Activated naive CD8-positive, alpha-beta T cell treated with anti-CD3 and anti-CD28 coated beads, Interleukin-2, amount 50 U/mL, for 24 hours (primary cell): ENCODE data around the gene TNNC2.
A peak's percentile ranks its signal among the peaks of the same experiment; 100 is the strongest.
"Not testable (repeated sequence)": the region's sequence is repeated elsewhere in the genome, so short reads cannot be mapped to it uniquely, and the experiment has no call there.

ENCODE experiments used
- ATAC-seq: fragments of 150-1000 bp; cut with Tn5 transposase; one replicate; pipeline ENCODE4 v1.10.0; 2021
- DNase-seq: peaks from one replicate; pipeline ENCODE4 v3.0.0; 2021
- H3K27ac Mint-ChIP-seq: one replicate; pipeline ENCODE4 v1.8.0; 2021; ENCODE audit warnings: mild to moderate bottlenecking, mixed read lengths
- H3K27me3 Mint-ChIP-seq: one replicate; pipeline ENCODE4 v1.8.0; 2021; ENCODE audit warnings: mixed read lengths
- H3K36me3 Mint-ChIP-seq: one replicate; pipeline ENCODE4 v1.8.0; 2021; ENCODE audit warnings: low read depth, mixed read lengths
- H3K4me1 Mint-ChIP-seq: one replicate; pipeline ENCODE4 v1.8.0; 2021; ENCODE audit warnings: mixed read lengths
- H3K4me3 Mint-ChIP-seq: one replicate; pipeline ENCODE4 v1.8.0; 2021; ENCODE audit warnings: mild to moderate bottlenecking, moderate library complexity, mixed read lengths
- H3K9me3 Mint-ChIP-seq: one replicate; pipeline ENCODE4 v1.8.0; 2021; ENCODE audit warnings: mixed read lengths

The TNNC2 gene

DNA sequence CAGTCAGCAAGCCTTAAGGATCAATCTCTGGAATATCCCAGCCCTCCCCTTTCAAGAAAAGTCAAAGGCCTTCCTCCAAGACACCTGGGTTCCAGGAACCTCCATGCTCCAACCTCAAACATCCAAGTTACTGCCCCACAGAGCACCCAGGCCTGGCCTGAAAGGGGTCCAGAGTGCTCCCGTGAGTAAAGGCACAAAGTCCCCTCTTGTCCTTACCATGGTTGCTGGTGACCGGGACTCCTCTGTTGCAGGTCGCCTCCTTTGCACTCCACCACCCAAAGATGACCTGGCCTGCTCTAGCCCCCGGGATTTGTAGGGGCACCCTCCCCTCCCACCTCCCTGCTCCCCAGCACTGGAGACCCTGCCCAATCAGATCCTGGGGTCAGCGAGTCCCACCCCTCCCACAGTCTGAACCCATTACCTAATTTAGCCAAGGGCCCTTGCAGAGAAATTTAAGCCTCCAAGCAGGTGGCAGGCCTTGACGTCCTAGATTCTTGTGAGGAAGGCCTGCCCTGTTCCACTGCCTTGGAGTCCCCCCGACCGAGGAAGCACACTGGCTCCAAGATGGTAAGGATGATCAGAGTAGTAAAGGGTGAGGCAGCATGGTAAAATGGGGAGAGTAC lies at the start of gene TNNC2:
Gene TNNC2 (minus strand): TSS at position 283 of the 623 bp plus-strand sequence. CDS start 64 bp downstream, at position 219.
- H3K27ac Mint-ChIP-seq = no peak within 1 kb of the TSS
- H3K36me3 Mint-ChIP-seq = no peaks in the 10 kb centered on the region
- no peak for ATAC-seq
- no peak within 1 kb of the TSS for H3K4me3 Mint-ChIP-seq
- H3K4me1 Mint-ChIP-seq = peaks cover 12% of the 10 kb centered on the region
- H3K27me3 Mint-ChIP-seq = peaks cover 29% of the 10 kb centered on the region
- DNase-seq = no peak
- no peaks in the 10 kb centered on the region for H3K9me3 Mint-ChIP-seq

DNA sequence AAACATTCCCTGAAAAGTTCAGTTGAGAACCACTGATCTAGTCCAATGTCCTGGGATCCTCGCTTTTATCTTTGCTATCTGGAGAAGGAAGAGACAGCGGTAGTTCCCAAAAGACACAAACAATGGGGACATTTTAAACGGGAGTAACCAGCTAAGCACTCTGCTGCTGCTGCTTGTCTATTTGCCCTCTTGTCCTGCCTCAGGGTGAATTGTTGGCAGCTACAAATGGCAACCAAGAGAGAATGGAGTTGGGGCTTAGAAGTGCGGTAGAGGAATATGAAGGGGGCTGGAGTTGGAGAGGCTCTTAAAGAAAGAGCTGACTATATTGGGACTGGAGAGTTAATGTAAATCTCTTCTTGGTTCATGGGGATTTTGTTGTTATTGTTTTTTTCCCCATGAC lies 47.5 kb upstream of the TNNC2 start:
- Mint-ChIP-seq H3K4me1 (no peaks in the 10 kb centered on the region), H3K36me3 (no peaks in the 10 kb centered on the region), H3K9me3 (no peaks in the 10 kb centered on the region), H3K4me3 (no peak overlapping the region), H3K27ac (no peak overlapping the region), H3K27me3 (no peaks in the 10 kb centered on the region)
- ATAC-seq = no peak
- DNase-seq = no peak

GRCh38 chr20:45874104-45874481 lies 47.0 kb upstream of the TNNC2 start:
- H3K36me3 Mint-ChIP-seq, H3K4me3 Mint-ChIP-seq, H3K9me3 Mint-ChIP-seq, DNase-seq, H3K4me1 Mint-ChIP-seq, ATAC-seq, H3K27ac Mint-ChIP-seq, H3K27me3 Mint-ChIP-seq: not testable (repeated sequence)

GRCh38 chr20:45873409-45874103 lies 46.4 kb upstream of the TNNC2 start:
- no peak for DNase-seq
- H3K27me3 Mint-ChIP-seq = no peaks in the 10 kb centered on the region

DNA sequence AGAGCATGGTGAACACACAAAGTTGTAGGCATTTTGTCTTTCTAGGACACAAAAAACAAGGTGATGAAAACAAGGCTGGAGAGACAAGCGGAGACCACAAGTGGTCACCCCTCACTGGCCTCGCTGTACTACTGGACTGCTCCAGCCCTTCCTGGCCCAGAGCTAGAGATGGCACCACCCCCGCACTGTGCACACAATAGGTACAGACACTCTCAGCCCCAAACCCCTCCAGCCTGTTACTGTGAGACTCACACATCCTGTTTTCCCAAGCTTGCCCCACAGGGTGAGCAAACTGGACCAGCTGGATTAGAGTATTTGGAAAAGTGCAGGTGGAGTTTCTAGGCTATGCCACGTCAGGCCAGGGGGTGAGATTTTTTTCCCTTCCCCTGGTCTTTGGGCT lies 45.5 kb upstream of the TNNC2 start:
- no peak for ATAC-seq
- no peak overlapping the region for H3K27ac Mint-ChIP-seq
- no peak for DNase-seq

More at GRCh38 chr20:45873409-45874103, 46.4 kb upstream of the TNNC2 start:
- no peak overlapping the region for H3K27ac Mint-ChIP-seq
- H3K4me3 Mint-ChIP-seq = no peak overlapping the region
- H3K9me3 Mint-ChIP-seq = no peaks in the 10 kb centered on the region
- H3K4me1 Mint-ChIP-seq = no peaks in the 10 kb centered on the region
- no peak for ATAC-seq
- no peaks in the 10 kb centered on the region for H3K36me3 Mint-ChIP-seq

DNA sequence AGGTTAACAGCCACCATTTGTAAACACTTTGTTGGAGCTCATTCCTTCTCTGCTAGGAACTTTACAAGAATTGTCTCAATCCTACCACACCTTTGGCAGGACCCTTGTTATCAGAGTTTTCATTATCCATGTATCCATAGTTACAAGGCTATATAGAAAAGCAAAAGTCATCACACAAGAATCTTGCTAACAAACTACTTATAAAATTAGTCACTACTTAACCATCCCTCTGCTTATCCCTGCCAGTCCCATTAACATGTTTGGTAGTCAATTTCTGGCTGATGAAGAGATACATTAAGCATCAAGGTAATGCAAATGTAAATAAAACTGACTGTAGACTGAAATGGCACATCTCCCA lies 40.7 kb upstream of the TNNC2 start:
- ATAC-seq (no peak), DNase-seq (no peak)
- Mint-ChIP-seq H3K27ac (no peak overlapping the region), H3K9me3 (no peaks in the 10 kb centered on the region), H3K4me3 (no peak overlapping the region), H3K27me3 (no peaks in the 10 kb centered on the region), H3K4me1 (no peaks in the 10 kb centered on the region), H3K36me3 (no peaks in the 10 kb centered on the region)

More for the DNA sequence above, 45.5 kb upstream of the TNNC2 start:
- no peaks in the 10 kb centered on the region for H3K4me1 Mint-ChIP-seq
- H3K27me3 Mint-ChIP-seq = no peaks in the 10 kb centered on the region
- no peak overlapping the region for H3K4me3 Mint-ChIP-seq
- H3K36me3 Mint-ChIP-seq = no peaks in the 10 kb centered on the region
- no peaks in the 10 kb centered on the region for H3K9me3 Mint-ChIP-seq

DNA sequence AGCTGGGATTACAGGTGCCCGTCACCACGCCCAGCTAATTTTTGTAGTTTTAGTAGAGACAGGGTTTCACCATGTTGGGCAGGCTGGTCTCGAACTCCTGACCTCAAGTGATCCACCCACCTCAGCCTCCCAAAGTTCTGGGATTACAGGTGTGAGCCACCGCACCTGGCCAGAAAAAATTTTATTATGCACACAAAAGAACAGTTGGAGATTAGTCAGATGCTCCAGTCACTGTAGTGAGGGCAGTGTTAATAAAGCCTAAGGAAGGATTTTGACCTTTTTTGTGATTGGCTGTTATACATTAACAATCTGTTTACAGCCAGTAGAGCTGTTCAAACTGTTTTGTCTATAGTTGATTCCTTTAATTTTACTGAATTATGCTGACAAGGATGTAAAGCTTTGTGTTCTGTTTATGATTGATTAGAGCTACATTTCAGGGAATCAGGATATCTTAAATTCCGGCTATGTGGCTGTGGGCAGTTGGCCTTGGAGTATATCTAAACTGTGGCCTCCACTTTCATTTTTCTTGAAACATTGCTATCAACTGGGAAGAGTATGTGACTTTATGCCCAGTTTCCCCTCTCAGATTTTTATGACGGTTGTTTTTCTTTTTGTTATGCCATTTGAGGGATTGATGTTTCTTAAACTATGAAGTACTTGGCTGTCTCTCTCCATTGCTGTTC lies 40.2 kb upstream of the TNNC2 start:
- H3K36me3 Mint-ChIP-seq = no peaks in the 10 kb centered on the region
- H3K4me1 Mint-ChIP-seq = no peaks in the 10 kb centered on the region
- H3K27me3 Mint-ChIP-seq = no peaks in the 10 kb centered on the region
- DNase-seq = no peak
- H3K27ac Mint-ChIP-seq = no peak overlapping the region
- H3K9me3 Mint-ChIP-seq = no peaks in the 10 kb centered on the region
- H3K4me3 Mint-ChIP-seq = no peak overlapping the region
- no peak for ATAC-seq

- ATAC-seq (no peak), DNase-seq (no peak)
- Mint-ChIP-seq H3K9me3 (no peaks in the 10 kb centered on the region), H3K27ac (no peak overlapping the region), H3K36me3 (no peaks in the 10 kb centered on the region), H3K4me3 (no peak overlapping the region), H3K27me3 (no peaks in the 10 kb centered on the region), H3K4me1 (no peaks in the 10 kb centered on the region)
Measured at GRCh38 chr20:45866454-45866853, 39.3 kb upstream of the TNNC2 start.

DNA sequence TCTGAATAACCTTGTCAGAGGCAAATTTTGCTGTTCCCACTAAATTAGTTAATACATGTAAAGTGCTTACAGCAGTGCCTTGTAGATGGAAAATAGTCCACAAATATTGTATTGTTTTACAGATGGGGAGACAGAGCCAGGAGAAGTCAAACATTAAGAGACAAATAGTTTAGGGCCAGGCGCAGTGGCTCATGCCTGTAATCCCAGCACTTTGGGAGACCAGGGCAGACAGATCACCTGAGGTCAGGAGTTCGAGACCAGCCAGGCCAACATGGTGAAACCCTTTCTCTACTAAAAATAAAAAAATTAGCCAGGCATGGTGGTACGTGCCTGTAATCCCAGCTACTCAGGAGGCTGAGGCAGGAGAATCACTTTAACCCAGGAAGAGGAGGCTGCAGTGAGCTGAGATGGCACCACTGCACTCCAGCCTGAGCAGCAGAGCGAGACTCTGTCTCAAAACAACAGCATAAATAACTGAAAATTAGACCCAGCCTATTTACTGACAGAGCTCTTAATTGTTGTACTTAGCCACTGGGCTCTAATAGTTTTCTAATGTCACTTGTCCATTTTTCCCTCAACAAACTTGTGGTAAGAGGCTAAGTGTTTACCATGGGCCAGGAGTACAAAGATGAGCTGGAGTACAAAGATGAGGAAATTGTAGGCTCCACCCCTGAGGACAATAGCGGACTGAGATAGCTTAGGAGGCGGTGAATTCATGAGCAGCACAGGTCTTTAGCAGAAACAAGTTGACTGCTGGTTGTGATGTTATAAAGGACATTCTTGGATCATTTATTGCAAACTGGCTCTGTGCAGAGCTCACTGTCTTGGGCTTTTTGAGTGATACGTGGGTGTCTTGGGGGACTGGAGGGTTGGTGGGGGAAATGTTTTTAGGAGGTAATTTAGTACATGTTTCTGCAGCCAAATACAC lies 36.7 kb upstream of the TNNC2 start:
- no peak overlapping the region for H3K27ac Mint-ChIP-seq
- peaks cover 2% of the 10 kb centered on the region for H3K4me1 Mint-ChIP-seq
- DNase-seq (no peak), ATAC-seq (no peak)
- no peaks in the 10 kb centered on the region for H3K36me3 Mint-ChIP-seq
- no peak overlapping the region for H3K4me3 Mint-ChIP-seq
- H3K27me3 Mint-ChIP-seq = no peaks in the 10 kb centered on the region
- no peaks in the 10 kb centered on the region for H3K9me3 Mint-ChIP-seq

- Mint-ChIP-seq H3K27ac (no peak overlapping the region), H3K4me1 (peaks cover 18% of the 10 kb centered on the region), H3K4me3 (no peak overlapping the region), H3K27me3 (no peaks in the 10 kb centered on the region), H3K9me3 (no peaks in the 10 kb centered on the region), H3K36me3 (no peaks in the 10 kb centered on the region)
- no peak for DNase-seq
- ATAC-seq = no peak
Measured at GRCh38 chr20:45861221-45862075, 34.3 kb upstream of the TNNC2 start.

DNA sequence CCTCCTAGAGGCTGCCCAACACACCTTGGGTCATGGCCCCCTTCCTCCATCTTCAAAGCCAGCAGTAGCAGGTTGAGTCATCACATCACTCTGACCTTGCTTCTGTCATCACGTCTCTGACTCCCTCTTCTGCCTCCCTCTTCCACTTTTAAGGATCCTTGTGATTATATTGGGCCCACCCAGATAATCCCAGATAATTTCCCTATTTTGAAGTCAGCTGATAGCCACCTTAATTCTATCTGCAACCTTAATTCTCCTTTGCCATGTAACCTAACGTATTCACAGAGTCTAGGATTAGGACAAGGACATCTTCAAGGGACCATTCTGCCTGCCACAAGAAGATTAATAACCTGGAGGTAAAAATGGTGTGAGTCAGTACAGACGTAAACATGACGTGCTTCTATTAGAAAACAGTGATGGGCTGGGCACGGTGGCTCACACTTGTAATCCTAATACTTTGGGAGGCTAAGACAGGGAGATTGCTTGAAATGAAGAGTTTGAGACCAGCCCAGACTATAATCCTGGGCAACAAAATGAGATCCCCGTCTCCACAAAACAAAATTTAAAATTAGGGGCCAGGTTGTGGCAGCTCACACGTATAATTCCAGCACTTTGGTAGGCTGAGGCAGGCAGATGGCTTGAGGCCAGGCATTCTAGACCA lies 33.6 kb upstream of the TNNC2 start:
- no peaks in the 10 kb centered on the region for H3K9me3 Mint-ChIP-seq
- no peaks in the 10 kb centered on the region for H3K36me3 Mint-ChIP-seq
- DNase-seq (no peak), ATAC-seq (no peak)
- no peak overlapping the region for H3K27ac Mint-ChIP-seq
- no peaks in the 10 kb centered on the region for H3K27me3 Mint-ChIP-seq
- peaks cover 26% of the 10 kb centered on the region for H3K4me1 Mint-ChIP-seq
- no peak overlapping the region for H3K4me3 Mint-ChIP-seq

GRCh38 chr20:45859916-45860315 lies 32.8 kb upstream of the TNNC2 start:
- Mint-ChIP-seq H3K27ac (no peak overlapping the region), H3K36me3 (no peaks in the 10 kb centered on the region), H3K4me3 (no peak overlapping the region), H3K27me3 (no peaks in the 10 kb centered on the region), H3K4me1 (peaks cover 33% of the 10 kb centered on the region), H3K9me3 (no peaks in the 10 kb centered on the region)
- ATAC-seq (no peak), DNase-seq (no peak)

GRCh38 chr20:45857882-45858216 lies 30.7 kb upstream of the TNNC2 start:
- peak; percentile 51 for DNase-seq
- Mint-ChIP-seq H3K4me1 (peaks cover 38% of the 10 kb centered on the region), H3K9me3 (no peaks in the 10 kb centered on the region), H3K36me3 (no peaks in the 10 kb centered on the region), H3K27me3 (no peaks in the 10 kb centered on the region), H3K27ac (peak overlapping the region; percentile 96), H3K4me3 (peak overlapping the region; percentile 95)
- ATAC-seq = peak; percentile 59
